Esophagus squamous epithelium (tissue), 5 donors: Measurements from ENCODE around the gene PRSS48. TPM values are rescaled to one million over a fixed set of nuclear protein-coding genes. Genes with fewer than 3 reads are reported as not detected.

Experiments used
- DNase-seq: peaks from one replicate; lab custom pipeline; 2025; lab: John Stamatoyannopoulos, UW
- H3K27ac ChIP-seq, 4 donors: fragments of 200-600 bp; sonication (generic); one replicate each; pipeline ENCODE4 v1.5.1; 2016 to 2019; ENCODE audit warnings: mild to moderate bottlenecking in 1 of 4
- H3K27me3 ChIP-seq, 4 donors: fragments of 200-600 bp; sonication (generic); 1 replicate in 3 of 4; 2 replicates in 1 of 4; pipeline versions ENCODE4 v1.5.1 to v1.6.0; 2017 to 2021; ENCODE audit warnings: antibody characterized with exemption in 1 of 4
- H3K36me3 ChIP-seq, 3 donors: fragments of 200-600 bp; sonication (generic); one replicate each; pipeline ENCODE4 v1.5.1; 2016 to 2019
- H3K4me1 ChIP-seq, 3 donors: fragments of 200-600 bp; sonication (generic); one replicate each; pipeline ENCODE4 v1.5.1; 2017 to 2019
- H3K4me3 ChIP-seq, 4 donors: fragments of 200-600 bp; sonication (generic); 1 replicate in 3 of 4; 2 replicates in 1 of 4; pipeline ENCODE4 v1.5.1; 2016 to 2019; ENCODE audit warnings: mild to moderate bottlenecking in 2 of 4, moderate library complexity in 1 of 4
- H3K9me3 ChIP-seq, 3 donors: fragments of 200-600 bp; sonication (generic); one replicate each; pipeline ENCODE4 v1.5.1; 2016 to 2019
- POLR2A ChIP-seq, 4 donors: fragments of 450-650 bp; IDR thresholded peaks; one replicate each; pipeline ENCODE4 v1.6.1; 2017; ENCODE audit warnings: antibody characterized with exemption in 4 of 4, mild to moderate bottlenecking in 4 of 4, moderate library complexity in 3 of 4
- WGBS, 2 donors: methylation state at CpG; one replicate each; pipeline ENCODE4 v1.1.5; 2018; 5-methylcytosine and 5-hydroxymethylcytosine counted together
- intact Hi-C: fragments of 100-400 bp; cut with DNase I; formaldehyde crosslinking; loops from one replicate; pipeline ENCODE4 v1.15.0; 2022
- small RNA-seq, 4 donors: library from RNA; depleted of rRNA; stranded (forward); fragments of <200 nt; gene quantifications; one replicate each; pipeline ENCODE3, GENCODE V24; 2016
- total RNA-seq, 4 donors: library from RNA; depleted of rRNA; stranded (reverse); fragments of >200 nt; gene quantifications; one replicate each; pipeline ENCODE4 v1.1.0, GENCODE V29; 2016
- TF ChIP-seq, protein P1 (sequence below), 6 experiments: fragments of 450-650 bp in 4 of 6; fragments of 200-600 bp in 2 of 6; sonication (generic) in 2 of 6; IDR thresholded peaks; one replicate each; pipeline ENCODE4 v1.5.1; 2016 to 2019; ENCODE audit warnings: antibody characterized with exemption in 6 of 6, mild to moderate bottlenecking in 4 of 6, moderate library complexity in 4 of 6
- donor health status: DM: yes; HTN: yes; CAD: no.

Gene PRSS48
- total RNA-seq, 4 donors from 2014 or later: not detected

GRCh38 chr4:151331276-151332042 is 54.5 kb downstream of the PRSS48 start:
- intact Hi-C loops: no loop called here
- no peak overlapping the region for H3K4me3 ChIP-seq
- H3K27ac ChIP-seq: peak overlapping the region in 2 of 4 donors; percentile 0 to 31
- 90% methylated on average over 1 of the region's 1 CpG; no CpG with 5 or more reads in 1 of the 2 donors for WGBS, 2 donors
- no peaks in the 10 kb centered on the region for H3K27me3 ChIP-seq
- H3K4me1 ChIP-seq: peaks cover 0 to 16% (median 0%) of the 10 kb centered on the region in 3 donors
- DNase-seq: no peak
- TF ChIP-seq POLR2A (IDR thresholded peaks at IDR 0.05): no peak
- TF ChIP-seq, protein P1, sequence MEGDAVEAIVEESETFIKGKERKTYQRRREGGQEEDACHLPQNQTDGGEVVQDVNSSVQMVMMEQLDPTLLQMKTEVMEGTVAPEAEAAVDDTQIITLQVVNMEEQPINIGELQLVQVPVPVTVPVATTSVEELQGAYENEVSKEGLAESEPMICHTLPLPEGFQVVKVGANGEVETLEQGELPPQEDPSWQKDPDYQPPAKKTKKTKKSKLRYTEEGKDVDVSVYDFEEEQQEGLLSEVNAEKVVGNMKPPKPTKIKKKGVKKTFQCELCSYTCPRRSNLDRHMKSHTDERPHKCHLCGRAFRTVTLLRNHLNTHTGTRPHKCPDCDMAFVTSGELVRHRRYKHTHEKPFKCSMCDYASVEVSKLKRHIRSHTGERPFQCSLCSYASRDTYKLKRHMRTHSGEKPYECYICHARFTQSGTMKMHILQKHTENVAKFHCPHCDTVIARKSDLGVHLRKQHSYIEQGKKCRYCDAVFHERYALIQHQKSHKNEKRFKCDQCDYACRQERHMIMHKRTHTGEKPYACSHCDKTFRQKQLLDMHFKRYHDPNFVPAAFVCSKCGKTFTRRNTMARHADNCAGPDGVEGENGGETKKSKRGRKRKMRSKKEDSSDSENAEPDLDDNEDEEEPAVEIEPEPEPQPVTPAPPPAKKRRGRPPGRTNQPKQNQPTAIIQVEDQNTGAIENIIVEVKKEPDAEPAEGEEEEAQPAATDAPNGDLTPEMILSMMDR (IDR thresholded peaks at IDR 0.05): no peak
- H3K9me3 ChIP-seq: no peaks in the 10 kb centered on the region
- H3K36me3 ChIP-seq: no peaks in the 10 kb centered on the region

DNA sequence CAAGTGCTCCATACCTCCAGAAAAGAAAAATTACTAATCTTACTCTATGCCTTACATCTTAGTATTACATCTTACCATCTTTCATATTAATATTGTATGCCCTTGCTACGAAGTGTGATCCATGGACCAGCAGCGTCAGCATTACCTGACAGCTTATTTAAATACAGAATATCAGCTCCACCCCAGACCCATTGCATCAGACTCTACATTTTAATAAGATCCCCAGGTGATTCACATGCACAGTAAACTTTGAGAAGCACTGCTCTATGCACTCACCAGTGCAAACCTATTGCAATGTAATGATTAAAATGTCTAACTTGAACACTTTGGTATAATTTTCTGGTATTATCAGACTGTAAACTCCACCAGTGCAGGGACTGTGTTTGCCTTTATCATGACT is 62.5 kb downstream of the PRSS48 start:
- no peak for TF ChIP-seq POLR2A (IDR thresholded peaks at IDR 0.05)
- TF ChIP-seq, protein P1 (IDR thresholded peaks at IDR 0.05): no peak
- no peaks in the 10 kb centered on the region for H3K9me3 ChIP-seq
- intact Hi-C loops: no loop called here
- no peak for DNase-seq
- no peak overlapping the region for H3K27ac ChIP-seq
- H3K27me3 ChIP-seq: no peaks in the 10 kb centered on the region
- H3K4me3 ChIP-seq: no peak overlapping the region
- WGBS, 2 donors: 65 to 77% methylated on average over 2 of the region's 2 CpGs
- H3K4me1 ChIP-seq: no peaks in the 10 kb centered on the region
- H3K36me3 ChIP-seq: no peaks in the 10 kb centered on the region

- 82 to 100% methylated on average over 3 to 5 of the region's 5 CpGs for WGBS, 2 donors
- no peak for DNase-seq
- H3K27ac ChIP-seq: no peak overlapping the region
Observed at GRCh38 chr4:151340751-151341385, 63.9 kb downstream of the PRSS48 start.

More at GRCh38 chr4:151340751-151341385, 63.9 kb downstream of the PRSS48 start:
- no peaks in the 10 kb centered on the region for H3K4me1 ChIP-seq
- H3K9me3 ChIP-seq: no peaks in the 10 kb centered on the region
- no peak overlapping the region for H3K4me3 ChIP-seq
- intact Hi-C loops: no loop called here
- no peaks in the 10 kb centered on the region for H3K36me3 ChIP-seq
- no peaks in the 10 kb centered on the region for H3K27me3 ChIP-seq
- no peak for TF ChIP-seq POLR2A (IDR thresholded peaks at IDR 0.05)
- TF ChIP-seq, protein P1 (IDR thresholded peaks at IDR 0.05): no peak

Small RNAs within 50 kb of the gene (small RNA-seq; reads per million reads assigned to genes)
- gene AC104819.2 (0 reads per million in 4 donors), gene RNU6-1282P (0 reads per million in 4 donors)

Other genes with a start within 250 kb of the PRSS48 start
- gene RPS3A, start 177.5 kb upstream of the PRSS48 start, total RNA-seq: 1,000 to 10,000 TPM; 1,844 to 5,619 (median 2,960) TPM
- 100 to 1,000 TPM in 1 of 4 donors, 10 to 100 TPM in 3; 35.1 to 113 (median 38.6) TPM for gene SH3D19, start 48.4 kb downstream of the PRSS48 start, total RNA-seq
- 10 to 100 TPM; 23.4 to 66.2 (median 34.5) TPM for gene FHIP1A, start 132.0 kb downstream of the PRSS48 start, total RNA-seq